HFF-Myc (cell line): ENCODE results near the gene ARFRP1.

Experiments
- DNase-seq: peaks from one replicate; pipeline ENCODE4 v3.0.0-alpha.2; 2011; ENCODE audit warnings: low read depth; ENCODE audit errors: extremely low read depth
- H3K4me3 ChIP-seq: replicated peaks from 2 replicates; pipeline ENCODE4 v1.5.1; 2011; ENCODE audit warnings: low read depth, mild to moderate bottlenecking, control low read depth, low read length
- TF ChIP-seq, protein P1 (sequence below): IDR thresholded peaks from 2 replicates; pipeline ENCODE4 v1.5.1; 2012; ENCODE audit warnings: mild to moderate bottlenecking, low read depth, low read length, control low read depth; ENCODE audit errors: missing control alignments

The ARFRP1 gene

GRCh38 chr20:63702751-63703470 is 4.9 kb downstream of the ARFRP1 start:
- TF ChIP-seq, protein P1, sequence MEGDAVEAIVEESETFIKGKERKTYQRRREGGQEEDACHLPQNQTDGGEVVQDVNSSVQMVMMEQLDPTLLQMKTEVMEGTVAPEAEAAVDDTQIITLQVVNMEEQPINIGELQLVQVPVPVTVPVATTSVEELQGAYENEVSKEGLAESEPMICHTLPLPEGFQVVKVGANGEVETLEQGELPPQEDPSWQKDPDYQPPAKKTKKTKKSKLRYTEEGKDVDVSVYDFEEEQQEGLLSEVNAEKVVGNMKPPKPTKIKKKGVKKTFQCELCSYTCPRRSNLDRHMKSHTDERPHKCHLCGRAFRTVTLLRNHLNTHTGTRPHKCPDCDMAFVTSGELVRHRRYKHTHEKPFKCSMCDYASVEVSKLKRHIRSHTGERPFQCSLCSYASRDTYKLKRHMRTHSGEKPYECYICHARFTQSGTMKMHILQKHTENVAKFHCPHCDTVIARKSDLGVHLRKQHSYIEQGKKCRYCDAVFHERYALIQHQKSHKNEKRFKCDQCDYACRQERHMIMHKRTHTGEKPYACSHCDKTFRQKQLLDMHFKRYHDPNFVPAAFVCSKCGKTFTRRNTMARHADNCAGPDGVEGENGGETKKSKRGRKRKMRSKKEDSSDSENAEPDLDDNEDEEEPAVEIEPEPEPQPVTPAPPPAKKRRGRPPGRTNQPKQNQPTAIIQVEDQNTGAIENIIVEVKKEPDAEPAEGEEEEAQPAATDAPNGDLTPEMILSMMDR: no peak
- H3K4me3 ChIP-seq: no peak overlapping the region
- no peak for DNase-seq

- DNase-seq: no peak
These were observed 5.6 kb downstream of the ARFRP1 start for GRCh38 chr20:63702036-63702665.

GRCh38 chr20:63701329-63702035 is 6.3 kb downstream of the ARFRP1 start:
- no peak overlapping the region for H3K4me3 ChIP-seq
- no peak for DNase-seq
- TF ChIP-seq, protein P1: no peak

More at GRCh38 chr20:63702036-63702665, 5.6 kb downstream of the ARFRP1 start:
- TF ChIP-seq, protein P1: no peak
- no peak overlapping the region for H3K4me3 ChIP-seq

GRCh38 chr20:63701051-63701328 is 6.8 kb downstream of the ARFRP1 start:
- TF ChIP-seq, protein P1: no peak
- H3K4me3 ChIP-seq: no peak overlapping the region
- DNase-seq: no peak

- TF ChIP-seq, protein P1: no peak
- no peak overlapping the region for H3K4me3 ChIP-seq
- no peak for DNase-seq
These were observed 7.4 kb downstream of the ARFRP1 start for GRCh38 chr20:63700199-63701050.

- TF ChIP-seq, protein P1: no peak
- no peak overlapping the region for H3K4me3 ChIP-seq
- no peak for DNase-seq
These were observed 8.1 kb downstream of the ARFRP1 start for GRCh38 chr20:63699466-63700198.
